ENCODE results near the gene ADIPOR2. TPM values are rescaled to one million over a fixed set of nuclear protein-coding genes. Genes with fewer than 3 reads are reported as not detected.
A peak's percentile ranks its signal among the peaks of the same experiment; 100 is the strongest.

ADIPOR2 gene
- total and polyA plus RNA-seq, 2 experiments from 2014 or later = 5.8 to 25.7 TPM

- H3K36me3 ChIP-seq = no peaks in the 10 kb centered on the region
- no peaks in the 10 kb centered on the region for H3K9me3 ChIP-seq (ENCODE audit: low read depth)
- no peak for DNase-seq (ENCODE audit: low read depth in 1 of 2, low spot score in 1 of 2)
- TF ChIP-seq, protein P1, sequence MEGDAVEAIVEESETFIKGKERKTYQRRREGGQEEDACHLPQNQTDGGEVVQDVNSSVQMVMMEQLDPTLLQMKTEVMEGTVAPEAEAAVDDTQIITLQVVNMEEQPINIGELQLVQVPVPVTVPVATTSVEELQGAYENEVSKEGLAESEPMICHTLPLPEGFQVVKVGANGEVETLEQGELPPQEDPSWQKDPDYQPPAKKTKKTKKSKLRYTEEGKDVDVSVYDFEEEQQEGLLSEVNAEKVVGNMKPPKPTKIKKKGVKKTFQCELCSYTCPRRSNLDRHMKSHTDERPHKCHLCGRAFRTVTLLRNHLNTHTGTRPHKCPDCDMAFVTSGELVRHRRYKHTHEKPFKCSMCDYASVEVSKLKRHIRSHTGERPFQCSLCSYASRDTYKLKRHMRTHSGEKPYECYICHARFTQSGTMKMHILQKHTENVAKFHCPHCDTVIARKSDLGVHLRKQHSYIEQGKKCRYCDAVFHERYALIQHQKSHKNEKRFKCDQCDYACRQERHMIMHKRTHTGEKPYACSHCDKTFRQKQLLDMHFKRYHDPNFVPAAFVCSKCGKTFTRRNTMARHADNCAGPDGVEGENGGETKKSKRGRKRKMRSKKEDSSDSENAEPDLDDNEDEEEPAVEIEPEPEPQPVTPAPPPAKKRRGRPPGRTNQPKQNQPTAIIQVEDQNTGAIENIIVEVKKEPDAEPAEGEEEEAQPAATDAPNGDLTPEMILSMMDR (IDR thresholded peaks at IDR 0.05; ENCODE audit: low read depth, low read length) = no peak
- peak overlapping the region; percentile 35 for H3K27ac ChIP-seq
- no peak overlapping the region for H3K4me3 ChIP-seq
- H3K4me1 ChIP-seq (ENCODE audit: low read depth) = peaks cover 9% of the 10 kb centered on the region
- H3K27me3 ChIP-seq = peaks cover 9% of the 10 kb centered on the region
Observed at GRCh38 chr12:1666685-1667162, 24.1 kb upstream of the ADIPOR2 start.

GRCh38 chr12:1668833-1669543, 21.9 kb upstream of the ADIPOR2 start:
- no peaks in the 10 kb centered on the region for H3K9me3 ChIP-seq (ENCODE audit: low read depth)

DNA sequence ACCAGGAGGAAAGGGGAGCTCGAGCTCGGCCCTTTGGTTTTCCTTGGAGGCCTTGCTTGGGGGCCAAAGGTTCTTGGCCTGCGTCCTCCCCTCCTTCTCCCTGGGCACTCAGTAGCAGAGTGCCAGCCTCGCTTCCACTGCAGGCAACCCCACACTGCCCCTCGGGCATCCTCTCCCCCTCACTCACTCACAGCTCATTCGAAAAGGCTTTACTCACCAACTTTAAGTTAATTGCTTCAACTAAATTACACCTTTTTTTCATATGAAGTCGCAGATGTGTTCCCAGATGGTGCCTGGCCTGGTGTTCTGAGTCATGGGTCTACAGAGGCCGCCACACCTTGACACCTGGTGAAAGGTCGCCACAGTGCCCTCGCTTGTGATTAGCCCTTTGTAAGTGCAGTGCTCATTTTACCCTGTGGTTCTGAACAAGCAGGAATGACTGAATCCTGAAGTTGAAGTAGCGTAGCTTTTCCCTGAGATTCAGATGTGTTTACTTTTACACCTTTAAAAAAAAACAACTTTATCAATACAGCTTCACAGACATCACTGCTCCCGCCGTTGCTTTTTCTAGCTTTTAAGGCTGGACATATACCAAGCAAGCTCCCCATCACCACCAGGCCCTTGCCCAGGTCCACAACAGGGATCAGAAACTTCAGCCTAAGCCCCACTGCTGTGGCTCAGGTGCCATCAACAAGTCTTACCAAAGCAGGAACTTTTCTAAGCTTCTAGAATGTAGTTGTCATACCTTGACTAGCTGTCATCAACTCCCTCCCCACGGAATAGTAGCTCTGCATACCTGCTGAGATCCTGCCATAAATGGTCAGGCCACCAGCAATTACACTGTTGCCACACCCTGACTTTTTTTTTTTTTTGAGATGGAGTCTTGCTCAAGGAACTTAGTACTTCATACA, 20.3 kb upstream of the ADIPOR2 start:
- Histone ChIP-seq H3K27me3 (no peaks in the 10 kb centered on the region), H3K9me3 (ENCODE audit: low read depth) (no peaks in the 10 kb centered on the region), H3K36me3 (no peaks in the 10 kb centered on the region), H3K27ac (peak overlapping the region; percentile 40), H3K4me1 (ENCODE audit: low read depth) (peaks cover 9% of the 10 kb centered on the region), H3K4me3 (no peak overlapping the region)
- TF ChIP-seq, protein P1 (IDR thresholded peaks at IDR 0.05; ENCODE audit: low read depth, low read length) = no peak
- no peak for DNase-seq (ENCODE audit: low read depth in 1 of 2, low spot score in 1 of 2)

More at GRCh38 chr12:1668833-1669543, 21.9 kb upstream of the ADIPOR2 start:
- Histone ChIP-seq H3K4me3 (no peak overlapping the region), H3K36me3 (no peaks in the 10 kb centered on the region), H3K27ac (no peak overlapping the region), H3K27me3 (no peaks in the 10 kb centered on the region), H3K4me1 (ENCODE audit: low read depth) (peaks cover 9% of the 10 kb centered on the region)
- TF ChIP-seq, protein P1 (IDR thresholded peaks at IDR 0.05; ENCODE audit: low read depth, low read length) = no peak
- peak in 1 of 2 donors; percentile 65 for DNase-seq (ENCODE audit: low read depth in 1 of 2, low spot score in 1 of 2)

GRCh38 chr12:1676043-1676442, 14.8 kb upstream of the ADIPOR2 start:
- H3K27ac ChIP-seq = no peak overlapping the region
- H3K9me3 ChIP-seq (ENCODE audit: low read depth) = no peaks in the 10 kb centered on the region
- H3K27me3 ChIP-seq = no peaks in the 10 kb centered on the region
- DNase-seq (ENCODE audit: low read depth in 1 of 2, low spot score in 1 of 2) = no peak
- no peaks in the 10 kb centered on the region for H3K4me1 ChIP-seq (ENCODE audit: low read depth)
- H3K36me3 ChIP-seq = no peaks in the 10 kb centered on the region
- no peak overlapping the region for H3K4me3 ChIP-seq
- TF ChIP-seq, protein P1 (IDR thresholded peaks at IDR 0.05; ENCODE audit: low read depth, low read length) = no peak

GRCh38 chr12:1680804-1681492, 9.9 kb upstream of the ADIPOR2 start:
- no peaks in the 10 kb centered on the region for H3K36me3 ChIP-seq
- peak in 1 of 2 donors; percentile 24 for DNase-seq (ENCODE audit: low read depth in 1 of 2, low spot score in 1 of 2)
- H3K4me1 ChIP-seq (ENCODE audit: low read depth) = no peaks in the 10 kb centered on the region
- TF ChIP-seq, protein P1 (IDR thresholded peaks at IDR 0.05; ENCODE audit: low read depth, low read length) = no peak
- H3K27ac ChIP-seq = no peak overlapping the region
- H3K9me3 ChIP-seq (ENCODE audit: low read depth) = no peaks in the 10 kb centered on the region
- H3K4me3 ChIP-seq = no peak overlapping the region
- no peaks in the 10 kb centered on the region for H3K27me3 ChIP-seq
